ENCODE results near the gene ANKRD37. TPM values are rescaled to one million over a fixed set of nuclear protein-coding genes. Genes with fewer than 3 reads are reported as not detected.

ANKRD37 gene
- total and polyA plus RNA-seq, 9 of the 15 experiments (the other 6 are each of a cell fraction or from before 2014, with no cell fraction given): 1.3 to 53.7 (median 3.6) TPM

DNA sequence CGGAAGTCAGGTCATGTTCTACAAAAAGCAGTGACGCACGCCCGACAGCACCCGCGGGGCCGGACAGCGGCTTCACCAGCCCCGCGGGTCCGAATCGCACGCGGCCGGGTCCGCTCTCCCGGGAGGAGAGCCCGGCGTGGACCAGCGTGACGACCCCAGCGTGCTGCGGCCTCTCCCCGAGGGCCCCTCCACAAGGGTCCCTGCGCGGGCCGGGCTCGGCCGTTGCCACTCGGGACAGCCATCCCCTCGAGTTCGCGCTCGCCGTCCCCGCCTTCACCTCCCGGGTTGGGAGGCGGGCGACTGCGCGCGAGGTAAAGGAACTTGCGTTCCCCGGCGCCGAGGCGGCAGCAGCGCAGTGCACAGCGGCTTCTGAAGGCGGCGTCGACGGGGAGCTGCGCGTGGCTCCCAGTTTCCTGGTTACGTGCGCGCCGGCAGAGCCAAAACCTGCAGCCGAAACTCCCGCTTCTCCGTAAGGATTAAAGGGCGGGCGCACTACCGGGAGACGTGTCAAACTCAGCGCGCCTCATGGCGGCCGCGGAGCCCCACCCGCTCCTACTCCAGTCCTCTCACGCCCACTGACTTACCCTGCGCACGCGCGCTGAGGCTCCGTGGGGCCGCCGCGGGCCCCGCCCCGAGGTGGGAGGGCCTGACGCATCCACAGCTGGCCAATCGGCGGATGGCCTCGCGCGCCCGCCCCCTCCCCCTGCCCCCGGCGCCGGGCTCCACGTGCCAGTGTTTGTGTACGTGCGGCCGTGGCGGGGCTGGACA lies 501 bp upstream of the ANKRD37 start (continued):
- TF ChIP-seq, protein P1, sequence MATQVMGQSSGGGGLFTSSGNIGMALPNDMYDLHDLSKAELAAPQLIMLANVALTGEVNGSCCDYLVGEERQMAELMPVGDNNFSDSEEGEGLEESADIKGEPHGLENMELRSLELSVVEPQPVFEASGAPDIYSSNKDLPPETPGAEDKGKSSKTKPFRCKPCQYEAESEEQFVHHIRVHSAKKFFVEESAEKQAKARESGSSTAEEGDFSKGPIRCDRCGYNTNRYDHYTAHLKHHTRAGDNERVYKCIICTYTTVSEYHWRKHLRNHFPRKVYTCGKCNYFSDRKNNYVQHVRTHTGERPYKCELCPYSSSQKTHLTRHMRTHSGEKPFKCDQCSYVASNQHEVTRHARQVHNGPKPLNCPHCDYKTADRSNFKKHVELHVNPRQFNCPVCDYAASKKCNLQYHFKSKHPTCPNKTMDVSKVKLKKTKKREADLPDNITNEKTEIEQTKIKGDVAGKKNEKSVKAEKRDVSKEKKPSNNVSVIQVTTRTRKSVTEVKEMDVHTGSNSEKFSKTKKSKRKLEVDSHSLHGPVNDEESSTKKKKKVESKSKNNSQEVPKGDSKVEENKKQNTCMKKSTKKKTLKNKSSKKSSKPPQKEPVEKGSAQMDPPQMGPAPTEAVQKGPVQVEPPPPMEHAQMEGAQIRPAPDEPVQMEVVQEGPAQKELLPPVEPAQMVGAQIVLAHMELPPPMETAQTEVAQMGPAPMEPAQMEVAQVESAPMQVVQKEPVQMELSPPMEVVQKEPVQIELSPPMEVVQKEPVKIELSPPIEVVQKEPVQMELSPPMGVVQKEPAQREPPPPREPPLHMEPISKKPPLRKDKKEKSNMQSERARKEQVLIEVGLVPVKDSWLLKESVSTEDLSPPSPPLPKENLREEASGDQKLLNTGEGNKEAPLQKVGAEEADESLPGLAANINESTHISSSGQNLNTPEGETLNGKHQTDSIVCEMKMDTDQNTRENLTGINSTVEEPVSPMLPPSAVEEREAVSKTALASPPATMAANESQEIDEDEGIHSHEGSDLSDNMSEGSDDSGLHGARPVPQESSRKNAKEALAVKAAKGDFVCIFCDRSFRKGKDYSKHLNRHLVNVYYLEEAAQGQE (IDR thresholded peaks at IDR 0.05; ENCODE audit: borderline replicate concordance): peak; percentile 98
- TF ChIP-seq, protein P1 (CRISPR knock-in tag; IDR thresholded peaks at IDR 0.05; ENCODE audit: low read depth): peak; percentile 95
- TF ChIP-seq, protein P2, sequence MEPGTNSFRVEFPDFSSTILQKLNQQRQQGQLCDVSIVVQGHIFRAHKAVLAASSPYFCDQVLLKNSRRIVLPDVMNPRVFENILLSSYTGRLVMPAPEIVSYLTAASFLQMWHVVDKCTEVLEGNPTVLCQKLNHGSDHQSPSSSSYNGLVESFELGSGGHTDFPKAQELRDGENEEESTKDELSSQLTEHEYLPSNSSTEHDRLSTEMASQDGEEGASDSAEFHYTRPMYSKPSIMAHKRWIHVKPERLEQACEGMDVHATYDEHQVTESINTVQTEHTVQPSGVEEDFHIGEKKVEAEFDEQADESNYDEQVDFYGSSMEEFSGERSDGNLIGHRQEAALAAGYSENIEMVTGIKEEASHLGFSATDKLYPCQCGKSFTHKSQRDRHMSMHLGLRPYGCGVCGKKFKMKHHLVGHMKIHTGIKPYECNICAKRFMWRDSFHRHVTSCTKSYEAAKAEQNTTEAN (CRISPR knock-in tag; IDR thresholded peaks at IDR 0.05): peak; percentile 88; the same call in 1 of the 2 replicates
- peak in 1 of 2 experiments; percentile 70; a peak in 2 of 4 replicates for TF ChIP-seq TBL1XR1 (IDR thresholded peaks at IDR 0.05; ENCODE audit: low read length in 2 of 2)
- peak; percentile 94 for TF ChIP-seq GATAD2A (IDR thresholded peaks at IDR 0.05)
- TF ChIP-seq BRD4 (IDR thresholded peaks at IDR 0.05): 0 out of 2 replicates have a peak, but pooled peaks have one; percentile 32
- TF ChIP-seq NRF1 (conservative IDR thresholded peaks at IDR 0.05 in 1 of 2, IDR thresholded peaks at IDR 0.05 in 1 of 2): peak; percentile 97
- peak; percentile 91 for TF ChIP-seq NCOA1 (IDR thresholded peaks at IDR 0.05; ENCODE audit: low read depth)
- TF ChIP-seq ETV5 (CRISPR knock-in tag; IDR thresholded peaks at IDR 0.05; ENCODE audit: low read depth): no peak; the same call in 1 of the 2 replicates
- TF ChIP-seq SNIP1 (IDR thresholded peaks at IDR 0.05; ENCODE audit: low read depth): no peak
- TF ChIP-seq BHLHE40 (IDR thresholded peaks at IDR 0.05; ENCODE audit: low read length): peak; percentile 93
- TF ChIP-seq, protein P3, sequence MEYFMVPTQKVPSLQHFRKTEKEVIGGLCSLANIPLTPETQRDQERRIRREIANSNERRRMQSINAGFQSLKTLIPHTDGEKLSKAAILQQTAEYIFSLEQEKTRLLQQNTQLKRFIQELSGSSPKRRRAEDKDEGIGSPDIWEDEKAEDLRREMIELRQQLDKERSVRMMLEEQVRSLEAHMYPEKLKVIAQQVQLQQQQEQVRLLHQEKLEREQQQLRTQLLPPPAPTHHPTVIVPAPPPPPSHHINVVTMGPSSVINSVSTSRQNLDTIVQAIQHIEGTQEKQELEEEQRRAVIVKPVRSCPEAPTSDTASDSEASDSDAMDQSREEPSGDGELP (CRISPR knock-in tag; IDR thresholded peaks at IDR 0.05; ENCODE audit: borderline replicate concordance): peak; percentile 69
- TF ChIP-seq POLR2G (IDR thresholded peaks at IDR 0.05; ENCODE audit: low read depth, low read length): peak; percentile 96
- TF ChIP-seq, protein P4, sequence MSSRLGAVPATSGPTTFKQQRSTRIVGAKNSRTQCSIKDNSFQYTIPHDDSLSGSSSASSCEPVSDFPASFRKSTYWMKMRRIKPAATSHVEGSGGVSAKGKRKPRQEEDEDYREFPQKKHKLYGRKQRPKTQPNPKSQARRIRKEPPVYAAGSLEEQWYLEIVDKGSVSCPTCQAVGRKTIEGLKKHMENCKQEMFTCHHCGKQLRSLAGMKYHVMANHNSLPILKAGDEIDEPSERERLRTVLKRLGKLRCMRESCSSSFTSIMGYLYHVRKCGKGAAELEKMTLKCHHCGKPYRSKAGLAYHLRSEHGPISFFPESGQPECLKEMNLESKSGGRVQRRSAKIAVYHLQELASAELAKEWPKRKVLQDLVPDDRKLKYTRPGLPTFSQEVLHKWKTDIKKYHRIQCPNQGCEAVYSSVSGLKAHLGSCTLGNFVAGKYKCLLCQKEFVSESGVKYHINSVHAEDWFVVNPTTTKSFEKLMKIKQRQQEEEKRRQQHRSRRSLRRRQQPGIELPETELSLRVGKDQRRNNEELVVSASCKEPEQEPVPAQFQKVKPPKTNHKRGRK (tag; IDR thresholded peaks at IDR 0.05): no peak

Measured in K562 (cell line).